Transverse colon (tissue), 4 donors: ENCODE results near the gene BAAT.

Source experiments
- EP300 ChIP-seq: sonication (generic); formaldehyde crosslinking; IDR thresholded peaks from one replicate; pipeline ENCODE4 v1.6.1; 2017; ENCODE audit warnings: antibody characterized with exemption, low read depth
- POLR2A ChIP-seq: fragments of 450-650 bp; IDR thresholded peaks from one replicate; pipeline ENCODE4 v1.6.1; 2016; ENCODE audit warnings: antibody characterized with exemption, mild to moderate bottlenecking, moderate library complexity
- POLR2AphosphoS5 ChIP-seq, 3 donors: sonication (generic); formaldehyde crosslinking; IDR thresholded peaks; one replicate each; pipeline ENCODE4 v1.6.1; 2016; ENCODE audit warnings: antibody characterized with exemption in 3 of 3
- TF ChIP-seq, protein P1 (sequence below), 5 experiments: fragments of 200-600 bp in 3 of 5; fragments of 450-650 bp in 2 of 5; sonication (generic) in 3 of 5; IDR thresholded peaks; 1 replicate in 2 of 5; 2 replicates in 3 of 5; pipeline ENCODE4 v1.5.1; 2016 to 2017; ENCODE audit warnings: antibody characterized with exemption in 5 of 5, inconsistent platforms in 3 of 5, mild to moderate bottlenecking in 2 of 5, moderate library complexity in 1 of 5

DNA sequence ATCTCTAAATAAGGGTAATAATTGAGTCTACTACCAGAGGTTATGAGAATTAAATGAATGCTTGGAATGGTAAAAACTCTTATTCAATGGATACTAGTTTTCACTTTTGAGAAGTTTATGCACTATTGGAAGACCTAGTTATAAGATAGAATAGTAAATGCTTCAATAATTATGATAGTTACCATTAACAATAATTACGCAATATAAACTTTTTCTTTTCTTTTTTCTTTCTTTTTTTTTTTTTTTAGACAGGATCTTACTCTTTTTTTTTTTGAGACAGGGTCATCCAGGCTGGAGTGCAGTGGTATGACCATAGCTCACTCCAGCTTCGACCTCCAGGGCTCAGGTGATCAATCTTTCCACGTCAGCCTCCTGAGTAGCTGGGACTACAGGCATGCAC lies 44.1 kb upstream of the BAAT start:
- TF ChIP-seq POLR2AphosphoS5 (IDR thresholded peaks at IDR 0.05) (no peak), EP300 (no peak), POLR2A (no peak)
- TF ChIP-seq, protein P1, sequence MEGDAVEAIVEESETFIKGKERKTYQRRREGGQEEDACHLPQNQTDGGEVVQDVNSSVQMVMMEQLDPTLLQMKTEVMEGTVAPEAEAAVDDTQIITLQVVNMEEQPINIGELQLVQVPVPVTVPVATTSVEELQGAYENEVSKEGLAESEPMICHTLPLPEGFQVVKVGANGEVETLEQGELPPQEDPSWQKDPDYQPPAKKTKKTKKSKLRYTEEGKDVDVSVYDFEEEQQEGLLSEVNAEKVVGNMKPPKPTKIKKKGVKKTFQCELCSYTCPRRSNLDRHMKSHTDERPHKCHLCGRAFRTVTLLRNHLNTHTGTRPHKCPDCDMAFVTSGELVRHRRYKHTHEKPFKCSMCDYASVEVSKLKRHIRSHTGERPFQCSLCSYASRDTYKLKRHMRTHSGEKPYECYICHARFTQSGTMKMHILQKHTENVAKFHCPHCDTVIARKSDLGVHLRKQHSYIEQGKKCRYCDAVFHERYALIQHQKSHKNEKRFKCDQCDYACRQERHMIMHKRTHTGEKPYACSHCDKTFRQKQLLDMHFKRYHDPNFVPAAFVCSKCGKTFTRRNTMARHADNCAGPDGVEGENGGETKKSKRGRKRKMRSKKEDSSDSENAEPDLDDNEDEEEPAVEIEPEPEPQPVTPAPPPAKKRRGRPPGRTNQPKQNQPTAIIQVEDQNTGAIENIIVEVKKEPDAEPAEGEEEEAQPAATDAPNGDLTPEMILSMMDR (IDR thresholded peaks at IDR 0.05), result no peak
